Type B pancreatic cell (in vitro differentiated cells): ENCODE measurements around the gene HSPA1A. TPM values are rescaled to one million over a fixed set of nuclear protein-coding genes. Genes with fewer than 3 reads are reported as not detected.

Experiments
- DNase-seq: peaks from one replicate; pipeline ENCODE4 v3.0.0; 2021; ENCODE audit warnings: mixed read lengths; ENCODE audit not compliant: unreplicated experiment; ENCODE audit errors: extremely low spot score
- H3K27ac Mint-ChIP-seq: 2 replicates; pipeline ENCODE4 v1.8.0; 2021; ENCODE audit warnings: mild to moderate bottlenecking, mixed read lengths
- H3K27me3 Mint-ChIP-seq: 2 replicates; pipeline ENCODE4 v1.8.0; 2021; ENCODE audit warnings: mixed read lengths
- H3K36me3 Mint-ChIP-seq: 2 replicates; pipeline ENCODE4 v1.8.0; 2021; ENCODE audit warnings: mixed read lengths
- H3K4me1 Mint-ChIP-seq: one replicate; pipeline ENCODE4 v1.8.0; 2021; ENCODE audit warnings: mixed read lengths; ENCODE audit not compliant: unreplicated experiment
- H3K4me3 Mint-ChIP-seq: 2 replicates; pipeline ENCODE4 v1.8.0; 2021; ENCODE audit warnings: mild to moderate bottlenecking, mixed read lengths
- H3K9me3 Mint-ChIP-seq: 2 replicates; pipeline ENCODE4 v1.8.0; 2021; ENCODE audit warnings: mixed read lengths
- CTCF ChIP-seq: fragments of 200-600 bp; sonication (generic); conservative IDR thresholded peaks from 2 replicates; pipeline ENCODE4 v1.5.0; 2021; ENCODE audit warnings: antibody characterized with exemption, mild to moderate bottlenecking
- total RNA-seq: library from RNA; stranded (reverse); gene quantifications from 2 replicates; pipeline ENCODE4 v1.2.1, GENCODE V29; 2021; ENCODE audit warnings: low replicate concordance

Gene HSPA1A
- total RNA-seq, 1 donor from 2014 or later: 45.7 TPM

- Mint-ChIP-seq H3K4me3 (no peak overlapping the region), H3K27ac (no peak overlapping the region), H3K36me3 (peaks cover 5% of the 10 kb centered on the region), H3K4me1 (peaks cover 16% of the 10 kb centered on the region), H3K27me3 (no peaks in the 10 kb centered on the region), H3K9me3 (no peaks in the 10 kb centered on the region)
- DNase-seq: no peak
- no peak for TF ChIP-seq CTCF
Observed at GRCh38 chr6:31858707-31859106, 43.4 kb downstream of the HSPA1A start.

- H3K9me3 Mint-ChIP-seq: no peaks in the 10 kb centered on the region
- H3K4me3 Mint-ChIP-seq: peak overlapping the region; percentile 55
- no peak overlapping the region for H3K27ac Mint-ChIP-seq
- peaks cover 5% of the 10 kb centered on the region for H3K36me3 Mint-ChIP-seq
- no peak for TF ChIP-seq CTCF
- DNase-seq: no peak
- H3K27me3 Mint-ChIP-seq: no peaks in the 10 kb centered on the region
- peaks cover 18% of the 10 kb centered on the region for H3K4me1 Mint-ChIP-seq
Observed at GRCh38 chr6:31859923-31860322, 44.6 kb downstream of the HSPA1A start.

GRCh38 chr6:31860349-31860748, 45.0 kb downstream of the HSPA1A start:
- DNase-seq: no peak
- Mint-ChIP-seq H3K9me3 (no peaks in the 10 kb centered on the region), H3K4me3 (peak overlapping the region; percentile 55), H3K27ac (no peak overlapping the region), H3K27me3 (no peaks in the 10 kb centered on the region), H3K36me3 (peaks cover 5% of the 10 kb centered on the region), H3K4me1 (peaks cover 23% of the 10 kb centered on the region)
- TF ChIP-seq CTCF: no peak

GRCh38 chr6:31861150-31861549, 45.8 kb downstream of the HSPA1A start:
- Mint-ChIP-seq H3K4me1 (peaks cover 23% of the 10 kb centered on the region), H3K4me3 (peak overlapping the region; percentile 66), H3K27ac (no peak overlapping the region), H3K36me3 (peaks cover 5% of the 10 kb centered on the region), H3K27me3 (no peaks in the 10 kb centered on the region), H3K9me3 (no peaks in the 10 kb centered on the region)
- TF ChIP-seq CTCF: no peak
- no peak for DNase-seq

- peaks cover 5% of the 10 kb centered on the region for H3K36me3 Mint-ChIP-seq
- H3K27me3 Mint-ChIP-seq: no peaks in the 10 kb centered on the region
- DNase-seq: no peak
- peak overlapping the region; percentile 94 for H3K4me3 Mint-ChIP-seq
- peak overlapping the region; percentile 95 for H3K27ac Mint-ChIP-seq
- no peak for TF ChIP-seq CTCF
- H3K9me3 Mint-ChIP-seq: no peaks in the 10 kb centered on the region
- peaks cover 23% of the 10 kb centered on the region for H3K4me1 Mint-ChIP-seq
Observed at GRCh38 chr6:31861919-31862343, 46.6 kb downstream of the HSPA1A start.
